K562 (cell line): ENCODE results near the gene FAM124B.

Experiments
- ELF1 ChIP-seq: fragments of 200-800 bp; sonication (Bioruptor generic); IDR thresholded peaks from 2 replicates; pipeline ENCODE4 v1.6.1; 2016; ENCODE audit warnings: missing genetic modification characterization, missing compliant biosample characterization
- NFE2 ChIP-seq: IDR thresholded peaks from 2 replicates; pipeline ENCODE4 v1.6.1; 2014; ENCODE audit warnings: antibody characterized with exemption, low read depth
- NR2C2 ChIP-seq, 2 experiments: fragments of 200-800 bp in 1 of 2; sonication (Bioruptor generic) in 1 of 2; sonication (generic) in 1 of 2; formaldehyde crosslinking in 1 of 2; IDR thresholded peaks; 2 replicates each; pipeline versions ENCODE4 v1.6.1 to v1.8.0; 2016 to 2022; ENCODE audit warnings: mild to moderate bottlenecking in 1 of 2, missing compliant biosample characterization in 1 of 2, missing genetic modification characterization in 1 of 2, missing genetic modification reagents in 1 of 2
- PHF8 ChIP-seq: fragments of 200-600 bp; sonication (generic); IDR thresholded peaks from 2 replicates; pipeline ENCODE4 v1.6.1; 2012; ENCODE audit warnings: mixed run types, mild to moderate bottlenecking, inconsistent platforms, low read length, moderate library complexity, borderline replicate concordance
- POLR2AphosphoS5 ChIP-seq: IDR thresholded peaks from 2 replicates; pipeline ENCODE4 v1.6.1; 2011; ENCODE audit warnings: mild to moderate bottlenecking, low read depth, low read length, moderate library complexity; ENCODE audit not compliant: control insufficient read depth, insufficient read depth
- SAFB2 ChIP-seq: fragments of 200-400 bp; formaldehyde crosslinking; IDR thresholded peaks from 2 replicates; pipeline ENCODE4 v1.6.1; 2018; ENCODE audit warnings: borderline replicate concordance, low read length, low read depth, moderate library complexity; ENCODE audit not compliant: severe bottlenecking
- SREBF1 ChIP-seq: fragments of 150-350 bp; IDR thresholded peaks from 2 replicates; pipeline ENCODE4 v1.6.1; 2014; ENCODE audit warnings: antibody characterized with exemption, low read depth, low read length, borderline replicate concordance
- ZNF766 ChIP-seq: fragments of 200-800 bp; sonication (Bioruptor generic); conservative IDR thresholded peaks from 2 replicates; pipeline ENCODE4 v1.6.1; 2016; ENCODE audit warnings: missing genetic modification characterization, missing compliant biosample characterization
- TF ChIP-seq, protein P1 (sequence below): fragments of 250-450 bp; sonication (Bioruptor Pico); IDR thresholded peaks from 2 replicates; pipeline ENCODE4 v1.5.0; 2021; ENCODE audit warnings: mild to moderate bottlenecking, borderline replicate concordance

- TF ChIP-seq NR2C2 (CRISPR knock-in tag; IDR thresholded peaks at IDR 0.05) (no peak), NR2C2 (tag; IDR thresholded peaks at IDR 0.05) (no peak), ZNF766 (CRISPR knock-in tag) (no peak), PHF8 (no peak), SREBF1 (no peak), NFE2 (no peak), ELF1 (tag) (no peak), POLR2AphosphoS5 (no peak), SAFB2 (no peak)
- TF ChIP-seq, protein P1, sequence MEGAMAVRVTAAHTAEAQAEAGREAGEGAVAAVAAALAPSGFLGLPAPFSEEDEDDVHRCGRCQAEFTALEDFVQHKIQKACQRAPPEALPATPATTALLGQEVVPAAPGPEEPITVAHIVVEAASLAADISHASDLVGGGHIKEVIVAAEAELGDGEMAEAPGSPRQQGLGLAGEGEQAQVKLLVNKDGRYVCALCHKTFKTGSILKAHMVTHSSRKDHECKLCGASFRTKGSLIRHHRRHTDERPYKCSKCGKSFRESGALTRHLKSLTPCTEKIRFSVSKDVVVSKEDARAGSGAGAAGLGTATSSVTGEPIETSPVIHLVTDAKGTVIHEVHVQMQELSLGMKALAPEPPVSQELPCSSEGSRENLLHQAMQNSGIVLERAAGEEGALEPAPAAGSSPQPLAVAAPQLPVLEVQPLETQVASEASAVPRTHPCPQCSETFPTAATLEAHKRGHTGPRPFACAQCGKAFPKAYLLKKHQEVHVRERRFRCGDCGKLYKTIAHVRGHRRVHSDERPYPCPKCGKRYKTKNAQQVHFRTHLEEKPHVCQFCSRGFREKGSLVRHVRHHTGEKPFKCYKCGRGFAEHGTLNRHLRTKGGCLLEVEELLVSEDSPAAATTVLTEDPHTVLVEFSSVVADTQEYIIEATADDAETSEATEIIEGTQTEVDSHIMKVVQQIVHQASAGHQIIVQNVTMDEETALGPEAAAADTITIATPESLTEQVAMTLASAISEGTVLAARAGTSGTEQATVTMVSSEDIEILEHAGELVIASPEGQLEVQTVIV (CRISPR knock-in tag): no peak
Observed at GRCh38 chr2:224436634-224437033, 34.7 kb upstream of the FAM124B start.
